IMR-90 (cell line): Measurements from ENCODE around the gene SLC6A11. TPM values are rescaled to one million over a fixed set of nuclear protein-coding genes. Genes with fewer than 3 reads are reported as not detected.

Experiments
- ATAC-seq: fragments of 200-7000 bp; cut with Tn5 transposase; 2 replicates; pipeline ENCODE4 v1.9.1; 2020; ENCODE audit warnings: low read depth, mild to moderate bottlenecking, moderate library complexity
- BruUV-seq: library from RNA; stranded (reverse); fragments of 400-500 nt; replicated peaks from 2 replicates; lab custom pipeline; 2021; lab: Mats Ljungman, UMichigan
- CTCF ChIA-PET: fragments of 300-600 bp; formaldehyde crosslinking; extraction: SDS; loops from one replicate; lab custom pipeline; 2021; ENCODE audit warnings: antibody characterized with exemption; lab: Yijun Ruan, JAX
- POLR2A ChIA-PET: fragments of 300-600 bp; sonication (Branson Sonifier 250); formaldehyde crosslinking; loops from one replicate; lab custom pipeline; 2022; ENCODE audit warnings: antibody characterized with exemption; ENCODE audit not compliant: unreplicated experiment; lab: Charles Lee
- DNase-seq: peaks from one replicate; pipeline ENCODE4 v3.0.0; 2013
- H2AFZ ChIP-seq: replicated peaks from 2 replicates; pipeline ENCODE3; 2013; ENCODE audit warnings: low read length, mild to moderate bottlenecking; ENCODE audit not compliant: poor library complexity
- H2AK5ac ChIP-seq: 2 replicates; pipeline ENCODE4 v1.6.1; 2013; ENCODE audit warnings: low read depth, low read length, inconsistent platforms
- H2AK9ac ChIP-seq: replicated peaks from 2 replicates; pipeline ENCODE3; 2013; ENCODE audit warnings: mild to moderate bottlenecking, low read depth, low read length, moderate library complexity; ENCODE audit not compliant: poor library complexity
- H2BK120ac ChIP-seq: 2 replicates; pipeline ENCODE4 v1.6.1; 2013; ENCODE audit warnings: low read depth, low read length, inconsistent platforms
- H2BK15ac ChIP-seq: 3 replicates; pipeline ENCODE4 v1.6.1; 2013; ENCODE audit warnings: low read depth, low read length, inconsistent platforms
- H2BK20ac ChIP-seq: 2 replicates; pipeline ENCODE4 v1.6.1; 2013; ENCODE audit warnings: low read depth, mild to moderate bottlenecking, inconsistent platforms, low read length, moderate library complexity
- H2BK5ac ChIP-seq: 2 replicates; pipeline ENCODE4 v1.6.1; 2013; ENCODE audit warnings: mild to moderate bottlenecking, low read depth, low read length, inconsistent platforms; ENCODE audit not compliant: poor library complexity, severe bottlenecking
- H3K14ac ChIP-seq: replicated peaks from 2 replicates; pipeline ENCODE4 v1.6.1; 2013; ENCODE audit warnings: low read depth, low read length, inconsistent platforms
- H3K18ac ChIP-seq: 2 replicates; pipeline ENCODE4 v1.6.1; 2013; ENCODE audit warnings: low read depth, low read length, control low read depth
- H3K23ac ChIP-seq: 2 replicates; pipeline ENCODE4 v1.6.1; 2013; ENCODE audit warnings: low read depth, low read length, inconsistent platforms
- H3K27ac ChIP-seq: 2 replicates; pipeline ENCODE4 v1.5.1; 2013; ENCODE audit warnings: mild to moderate bottlenecking, control low read depth, low read length; ENCODE audit not compliant: insufficient read depth
- H3K27me3 ChIP-seq: 2 replicates; pipeline ENCODE4 v1.6.1; 2013; ENCODE audit warnings: low read length; ENCODE audit not compliant: control insufficient read depth, insufficient read depth
- H3K36me3 ChIP-seq: 2 replicates; pipeline ENCODE4 v1.6.1; 2013; ENCODE audit warnings: low read length, mixed read lengths; ENCODE audit not compliant: control insufficient read depth, insufficient read depth
- H3K4ac ChIP-seq: 2 replicates; pipeline ENCODE4 v1.6.1; 2013; ENCODE audit warnings: low read depth, low read length, inconsistent platforms
- H3K4me1 ChIP-seq: 2 replicates; pipeline ENCODE4 v1.6.1; 2013; ENCODE audit warnings: low read length, mixed read lengths; ENCODE audit not compliant: control insufficient read depth, insufficient read depth
- H3K4me2 ChIP-seq: 2 replicates; pipeline ENCODE4 v1.6.1; 2013; ENCODE audit warnings: low read depth, mild to moderate bottlenecking, control low read depth, low read length, moderate library complexity
- H3K4me3 ChIP-seq: 2 replicates; pipeline ENCODE4 v1.5.1; 2013; ENCODE audit warnings: low read depth, mild to moderate bottlenecking, control low read depth, low read length, moderate library complexity; ENCODE audit not compliant: insufficient read depth
- H3K56ac ChIP-seq: 2 replicates; pipeline ENCODE4 v1.6.1; 2013; ENCODE audit warnings: low read length, inconsistent platforms; ENCODE audit not compliant: insufficient read depth; ENCODE audit errors: extremely low read depth
- H3K79me1 ChIP-seq, 2 experiments: 2 replicates each; pipeline ENCODE4 v1.6.1; 2013; ENCODE audit warnings: low read length in 2 of 2, inconsistent platforms in 1 of 2, low read depth in 1 of 2
- H3K9ac ChIP-seq: 2 replicates; pipeline ENCODE4 v1.6.1; 2013; ENCODE audit warnings: low read depth, low read length, control low read depth
- H3K9me1 ChIP-seq: 2 replicates; pipeline ENCODE4 v1.6.1; 2013; ENCODE audit warnings: low read length, inconsistent platforms; ENCODE audit not compliant: insufficient read depth
- H3K9me3 ChIP-seq: 2 replicates; pipeline ENCODE4 v1.6.1; 2013; ENCODE audit warnings: low read length; ENCODE audit not compliant: control insufficient read depth, insufficient read depth
- H4K20me1 ChIP-seq: 2 replicates; pipeline ENCODE4 v1.6.1; 2013; ENCODE audit warnings: low read length, inconsistent platforms; ENCODE audit not compliant: insufficient read depth
- H4K5ac ChIP-seq: 2 replicates; pipeline ENCODE4 v1.6.1; 2013; ENCODE audit warnings: mild to moderate bottlenecking, low read depth, low read length, control low read depth
- H4K8ac ChIP-seq, 2 experiments: 2 replicates each; pipeline ENCODE4 v1.6.1; 2013; ENCODE audit warnings: low read depth in 2 of 2, low read length in 2 of 2, control low read depth in 1 of 2, inconsistent platforms in 1 of 2
- H4K91ac ChIP-seq: 2 replicates; pipeline ENCODE4 v1.6.1; 2013; ENCODE audit warnings: low read depth, low read length, inconsistent platforms; ENCODE audit not compliant: insufficient read depth
- NFE2L2 ChIP-seq: fragments of 150-350 bp; IDR thresholded peaks from 2 replicates; pipeline ENCODE4 v1.6.1; 2016; ENCODE audit warnings: low read depth, mild to moderate bottlenecking, low read length
- SMC3 ChIP-seq: fragments of 150-350 bp; IDR thresholded peaks from 2 replicates; pipeline ENCODE4 v1.6.1; 2016; ENCODE audit warnings: low read depth, mild to moderate bottlenecking, antibody characterized with exemption, low read length, moderate library complexity
- WGBS, 2 experiments: methylation state at CpG; one replicate each; pipeline versions ENCODE4 v1.1.5 to v1.1.7; 2013; ENCODE audit warnings: missing lambda C conversion rate in 2 of 2; ENCODE audit not compliant: insufficient read length in 1 of 2; ENCODE audit errors: extremely low coverage in 2 of 2; 5-methylcytosine and 5-hydroxymethylcytosine counted together
- dilution Hi-C: fragments of 300-500 bp; cut with HindIII; formaldehyde crosslinking; loops from one replicate; pipeline ENCODE4 v1.14.3; 2018; ENCODE audit warnings: low sequenced_read_pairs; ENCODE audit not compliant: unreplicated experiment
- in situ Hi-C: fragments of 300-500 bp; cut with MboI; formaldehyde crosslinking; loops from 3 replicates; pipeline ENCODE4 v1.14.3; 2019; ENCODE audit warnings: low sequenced_read_pairs, inconsistent platforms, mixed read lengths
- intact Hi-C: fragments of 100-400 bp; cut with micrococcal nuclease; formaldehyde crosslinking; loops from 2 replicates; pipeline ENCODE4 v1.10.0; 2022
- polyA plus RNA-seq, 3 experiments: library from polyadenylated mRNA; depleted of rRNA; stranded (reverse); fragments of >200 nt; gene quantifications; 2 replicates each; pipeline ENCODE4 v1.2.3, GENCODE V29; 2012; ENCODE audit warnings: low replicate concordance in 1 of 3
- total RNA-seq: library from RNA; depleted of rRNA; stranded (reverse); fragments of >200 nt; gene quantifications from 2 replicates; pipeline ENCODE4 v1.2.3, GENCODE V29; 2012

Gene SLC6A11
- total and polyA plus RNA-seq, 2 of the 4 experiments (the other 2 are of a cell fraction) = not detected

- Histone ChIP-seq H3K14ac (no peak overlapping the region), H3K79me1 (no peaks in the 10 kb centered on the region), H3K9ac (no peak overlapping the region), H4K91ac (no peak overlapping the region), H3K18ac (no peak overlapping the region), H2AFZ (no peak overlapping the region), H3K27me3 (peaks cover 3% of the 10 kb centered on the region; the same call in 1 of the 2 replicates), H4K20me1 (no peaks in the 10 kb centered on the region), H2AK9ac (no peak overlapping the region), H3K9me1 (no peaks in the 10 kb centered on the region), H2BK15ac (no peak overlapping the region), H4K8ac (no peak overlapping the region), H2BK120ac (no peak overlapping the region), H3K36me3 (no peaks in the 10 kb centered on the region), H2BK20ac (no peak overlapping the region), H3K56ac (no peak overlapping the region), H4K5ac (no peak overlapping the region), H3K4me3 (no peak overlapping the region), H2AK5ac (no peak overlapping the region), H3K27ac (no peak overlapping the region), H3K4me2 (no peak overlapping the region), H3K9me3 (no peaks in the 10 kb centered on the region), H2BK5ac (no peak overlapping the region), H3K4ac (no peak overlapping the region), H3K23ac (no peak overlapping the region), H3K4me1 (no peaks in the 10 kb centered on the region)
- DNase-seq (no peak), ATAC-seq (no peak)
- in situ Hi-C loops (no loop called here), dilution Hi-C loops (no loop called here), intact Hi-C loops (no loop called here)
- BruUV-seq = no TSS peak
- CTCF ChIA-PET = no interaction called here
- POLR2A ChIA-PET = no interaction called here
- WGBS, 2 experiments = 41% methylated on average over 5 of the region's 8 CpGs; no CpG with 5 or more reads in 1 of the 2 experiments
- TF ChIP-seq SMC3 (no peak), NFE2L2 (no peak)
Measured at GRCh38 chr3:10778492-10779292, 37.3 kb upstream of the SLC6A11 start.
